SK-N-SH (cell line): Measurements from ENCODE around the gene AFAP1. TPM values are rescaled to one million over a fixed set of nuclear protein-coding genes. Genes with fewer than 3 reads are reported as not detected.

Experiments
- CTCF ChIA-PET: fragments of 300-600, 350-600 bp; formaldehyde crosslinking; extraction: SDS; loops from one replicate; lab custom pipeline; 2021; lab: Yijun Ruan, JAX
- POLR2A ChIA-PET: fragments of 350-600 bp; sonication (Branson Sonifier 250); formaldehyde crosslinking; extraction: SDS; loops from one replicate; lab custom pipeline; 2020; ENCODE audit warnings: antibody characterized with exemption, inconsistent platforms; lab: Yijun Ruan, JAX
- DNase-seq: peaks from one replicate; pipeline ENCODE4 v3.0.0; 2012
- H2AFZ ChIP-seq: fragments of 200-600 bp; sonication (generic); 2 replicates; pipeline ENCODE4 v1.8.1; 2016; ENCODE audit warnings: antibody characterized with exemption, mild to moderate bottlenecking, low read depth
- H3F3A ChIP-seq: fragments of 200-600 bp; sonication (generic); replicated peaks from 2 replicates; pipeline ENCODE3; 2016; ENCODE audit warnings: antibody characterized with exemption, mild to moderate bottlenecking; ENCODE audit not compliant: insufficient read depth
- H3K27ac ChIP-seq, 2 experiments: fragments of 200-500 bp in 1 of 2; fragments of 200-600 bp in 1 of 2; sonication (Bioruptor generic) in 1 of 2; sonication (generic), shearing (Covaris generic) in 1 of 2; 2 replicates each; pipeline versions ENCODE4 v1.5.1 to v1.6.1; 2014 to 2016; ENCODE audit warnings: low read depth in 2 of 2, inconsistent platforms in 1 of 2, low read length in 1 of 2, mild to moderate bottlenecking in 1 of 2, mixed read lengths in 1 of 2
- H3K27me3 ChIP-seq: fragments of 200-600 bp; sonication (generic), shearing (Covaris generic); 2 replicates; pipeline ENCODE4 v1.6.1; 2016; ENCODE audit warnings: mixed run types; ENCODE audit not compliant: insufficient read depth
- H3K36me3 ChIP-seq, 2 experiments: fragments of 200-500 bp in 1 of 2; fragments of 200-600 bp in 1 of 2; sonication (Bioruptor generic) in 1 of 2; sonication (generic) in 1 of 2; replicated peaks in 1 of 2; 2 replicates each; pipeline versions ENCODE3 to v1.5.1; 2014 to 2016; ENCODE audit warnings: low read length in 1 of 2, mild to moderate bottlenecking in 1 of 2; ENCODE audit not compliant: insufficient read depth in 2 of 2, control insufficient read depth in 1 of 2
- H3K4me1 ChIP-seq, 2 experiments: fragments of 200-500 bp in 1 of 2; fragments of 200-600 bp in 1 of 2; sonication (Bioruptor generic) in 1 of 2; sonication (generic), shearing (Covaris generic) in 1 of 2; 2 replicates each; pipeline versions ENCODE4 v1.5.1 to v1.6.1; 2014 to 2016; ENCODE audit warnings: low read depth in 1 of 2, low read length in 1 of 2, mixed run types in 1 of 2; ENCODE audit not compliant: insufficient read depth in 2 of 2, control insufficient read depth in 1 of 2
- H3K4me2 ChIP-seq: fragments of 200-600 bp; sonication (generic), shearing (Covaris generic); 2 replicates; pipeline ENCODE4 v1.6.1; 2017; ENCODE audit warnings: mixed run types
- H3K4me3 ChIP-seq, 2 experiments: fragments of 200-500 bp in 1 of 2; fragments of 200-600 bp in 1 of 2; sonication (Bioruptor generic) in 1 of 2; sonication (generic), shearing (Covaris generic) in 1 of 2; 2 replicates each; pipeline versions ENCODE4 v1.5.1 to v1.8.1; 2014 to 2016; ENCODE audit warnings: low read depth in 2 of 2, inconsistent platforms in 1 of 2, low read length in 1 of 2, mild to moderate bottlenecking in 1 of 2, mixed read lengths in 1 of 2, moderate library complexity in 1 of 2
- H3K79me2 ChIP-seq: fragments of 200-600 bp; sonication (generic); 2 replicates; pipeline ENCODE4 v1.8.1; 2017; ENCODE audit warnings: mild to moderate bottlenecking; ENCODE audit not compliant: insufficient read depth
- H3K9ac ChIP-seq: fragments of 200-600 bp; sonication (generic); 2 replicates; pipeline ENCODE4 v1.6.1; 2017; ENCODE audit warnings: mixed run types
- H3K9me2 ChIP-seq: fragments of 200-600 bp; sonication (generic); 2 replicates; pipeline ENCODE4 v1.6.1; 2017; ENCODE audit warnings: mixed run types
- H3K9me3 ChIP-seq: fragments of 200-600 bp; sonication (generic); 2 replicates; pipeline ENCODE4 v1.6.1; 2017; ENCODE audit warnings: mixed run types, mild to moderate bottlenecking, moderate library complexity
- H4K20me1 ChIP-seq: fragments of 200-600 bp; sonication (generic); 2 replicates; pipeline ENCODE4 v1.6.1; 2017; ENCODE audit warnings: mild to moderate bottlenecking, mixed run types; ENCODE audit not compliant: insufficient read depth
- CHD2 ChIP-seq: fragments of 150-350 bp; IDR thresholded peaks from 2 replicates; pipeline ENCODE4 v1.6.1; 2018; ENCODE audit warnings: low read length; ENCODE audit not compliant: partially characterized antibody
- ELF1 ChIP-seq: IDR thresholded peaks from 2 replicates; pipeline ENCODE4 v1.4.0; 2012
- EZH2phosphoT487 ChIP-seq: fragments of 200-600 bp; sonication (generic); IDR thresholded peaks from 2 replicates; pipeline ENCODE4 v1.6.1; 2017; ENCODE audit warnings: low read depth, mixed run types, mild to moderate bottlenecking, antibody characterized with exemption, moderate library complexity, borderline replicate concordance
- GABPA ChIP-seq: IDR thresholded peaks from 2 replicates; pipeline ENCODE4 v1.4.0; 2012; ENCODE audit warnings: low read depth, mild to moderate bottlenecking
- IRF3 ChIP-seq: fragments of 150-350 bp; IDR thresholded peaks from 2 replicates; pipeline ENCODE4 v1.6.1; 2016; ENCODE audit warnings: mild to moderate bottlenecking, low read depth, low read length
- MAX ChIP-seq: IDR thresholded peaks from 2 replicates; pipeline ENCODE4 v1.4.0; 2012; ENCODE audit warnings: low read depth
- MEF2A ChIP-seq: IDR thresholded peaks from 2 replicates; pipeline ENCODE4 v1.4.0; 2012; ENCODE audit warnings: low read depth, borderline replicate concordance
- MXI1 ChIP-seq: IDR thresholded peaks from 2 replicates; pipeline ENCODE4 v1.6.1; 2012; ENCODE audit warnings: mild to moderate bottlenecking, low read depth, low read length, improper control_type of control experiment
- NRF1 ChIP-seq: IDR thresholded peaks from 2 replicates; pipeline ENCODE4 v1.6.1; 2012; ENCODE audit warnings: low read depth, mild to moderate bottlenecking, low read length
- POLR2AphosphoS5 ChIP-seq: IDR thresholded peaks from 2 replicates; pipeline ENCODE4 v1.6.1; 2012; ENCODE audit warnings: low read depth, low read length
- RCOR1 ChIP-seq: fragments of 150-350 bp; IDR thresholded peaks from 2 replicates; pipeline ENCODE4 v1.6.1; 2017; ENCODE audit warnings: antibody characterized with exemption, low read length
- REST ChIP-seq: IDR thresholded peaks from 2 replicates; pipeline ENCODE4 v1.6.1; 2012; ENCODE audit warnings: mild to moderate bottlenecking, low read depth, low read length, moderate library complexity
- TAF1 ChIP-seq: IDR thresholded peaks from 2 replicates; pipeline ENCODE4 v1.6.1; 2012; ENCODE audit warnings: low read depth, mild to moderate bottlenecking, low read length, moderate library complexity, borderline replicate concordance
- TCF12 ChIP-seq: IDR thresholded peaks from 2 replicates; pipeline ENCODE4 v1.4.0; 2012
- TEAD4 ChIP-seq: IDR thresholded peaks from 2 replicates; pipeline ENCODE4 v1.4.0; 2012; ENCODE audit warnings: mild to moderate bottlenecking, borderline replicate concordance; ENCODE audit not compliant: insufficient read depth
- USF1 ChIP-seq: IDR thresholded peaks from 2 replicates; pipeline ENCODE4 v1.4.0; 2012; ENCODE audit warnings: low read depth, borderline replicate concordance
- USF2 ChIP-seq: fragments of 150-350 bp; IDR thresholded peaks from 2 replicates; pipeline ENCODE4 v1.6.1; 2017; ENCODE audit warnings: antibody characterized with exemption, low read length, low read depth, borderline replicate concordance
- YY1 ChIP-seq: IDR thresholded peaks from 2 replicates; pipeline ENCODE4 v1.4.0; 2012; ENCODE audit warnings: low read depth, mild to moderate bottlenecking
- WGBS: methylation state at CpG from one replicate; pipeline ENCODE4 v1.1.6; 2017; ENCODE audit warnings: low lambda C conversion rate; 5-methylcytosine and 5-hydroxymethylcytosine counted together
- polyA plus RNA-seq, 3 experiments: library from polyadenylated mRNA; depleted of rRNA; stranded (reverse); fragments of >200 nt; gene quantifications; 2 replicates each; pipeline ENCODE4 v1.2.3, GENCODE V29; 2012
- TF ChIP-seq, protein P1 (sequence below): IDR thresholded peaks from 2 replicates; pipeline ENCODE4; 2012

The AFAP1 gene
- polyA plus RNA-seq, 1 of the 3 experiments (the other 2 are of a cell fraction): 67.9 TPM

GRCh38 chr4:7801001-7801400 lies 138.7 kb downstream of the AFAP1 start:
- 99% methylated on average over 10 of the region's 10 CpGs for WGBS
- Histone ChIP-seq H3K36me3 (peaks cover 59 to 66% of the 10 kb centered on the region in 2 experiments), H3K4me1 (peaks cover 15 to 19% of the 10 kb centered on the region in 2 experiments), H3K9ac (no peak overlapping the region), H3K4me3 (no peak overlapping the region), H3K9me2 (no peaks in the 10 kb centered on the region), H3K9me3 (no peaks in the 10 kb centered on the region), H3F3A (peaks cover 47% of the 10 kb centered on the region), H3K79me2 (peaks cover 90% of the 10 kb centered on the region), H3K4me2 (no peak overlapping the region), H2AFZ (no peak overlapping the region), H4K20me1 (peaks cover 10% of the 10 kb centered on the region), H3K27ac (no peak overlapping the region; a peak in 1 of 4 replicates), H3K27me3 (no peaks in the 10 kb centered on the region)
- POLR2A ChIA-PET: no interaction called here
- TF ChIP-seq IRF3: no peak
- no peak for TF ChIP-seq MXI1
- TF ChIP-seq REST: no peak
- no peak for TF ChIP-seq TCF12
- TF ChIP-seq RCOR1: no peak
- TF ChIP-seq, protein P1, sequence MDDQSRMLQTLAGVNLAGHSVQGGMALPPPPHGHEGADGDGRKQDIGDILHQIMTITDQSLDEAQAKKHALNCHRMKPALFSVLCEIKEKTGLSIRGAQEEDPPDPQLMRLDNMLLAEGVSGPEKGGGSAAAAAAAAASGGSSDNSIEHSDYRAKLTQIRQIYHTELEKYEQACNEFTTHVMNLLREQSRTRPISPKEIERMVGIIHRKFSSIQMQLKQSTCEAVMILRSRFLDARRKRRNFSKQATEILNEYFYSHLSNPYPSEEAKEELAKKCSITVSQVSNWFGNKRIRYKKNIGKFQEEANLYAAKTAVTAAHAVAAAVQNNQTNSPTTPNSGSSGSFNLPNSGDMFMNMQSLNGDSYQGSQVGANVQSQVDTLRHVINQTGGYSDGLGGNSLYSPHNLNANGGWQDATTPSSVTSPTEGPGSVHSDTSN: no peak
- no peak for TF ChIP-seq ELF1
- TF ChIP-seq TAF1: no peak
- TF ChIP-seq TEAD4: no peak
- no peak for TF ChIP-seq POLR2AphosphoS5
- no peak for TF ChIP-seq MEF2A
- TF ChIP-seq CHD2: no peak
- no peak for TF ChIP-seq USF1
- no peak for TF ChIP-seq EZH2phosphoT487
- TF ChIP-seq NRF1: no peak
- no peak for TF ChIP-seq MAX
- no peak for TF ChIP-seq USF2
- no peak for TF ChIP-seq GABPA
- TF ChIP-seq YY1: no peak
- CTCF ChIA-PET: interaction anchor here (1.2 to 13.1 kb wide), 18 partner anchors 8 to 398 kb away, joined by 3 to 231 read pairs (median 29); partner anchors contain the start of genes AFAP1 and SH3TC1
- no peak for DNase-seq
